ENCODE results near the gene WFS1. TPM values are rescaled to one million over a fixed set of nuclear protein-coding genes. Genes with fewer than 3 reads are reported as not detected.

WFS1 gene
- polyA plus RNA-seq, 1 of the 3 experiments (the other 2 are of a cell fraction), result 18.7 TPM

GRCh38 chr4:6335040-6335590 is 65.5 kb downstream of the WFS1 start:
- no peak overlapping the region for H3K27ac ChIP-seq (ENCODE audit: low read depth in 2 of 2, low read length in 1 of 2)
- TF ChIP-seq RCOR1 (IDR thresholded peaks at IDR 0.05; ENCODE audit: low read length) (no peak), FOXM1 (IDR thresholded peaks at IDR 0.05; ENCODE audit: low read depth) (no peak), FOSL2 (IDR thresholded peaks at IDR 0.05; ENCODE audit: borderline replicate concordance, low read depth) (no peak), NFIC (IDR thresholded peaks at IDR 0.05; ENCODE audit: borderline replicate concordance) (no peak), TEAD4 (IDR thresholded peaks at IDR 0.05; ENCODE audit: borderline replicate concordance, insufficient read depth) (no peak), GATA2 (CRISPR knock-in tag; IDR thresholded peaks at IDR 0.05) (no peak), SIN3A (IDR thresholded peaks at IDR 0.05; ENCODE audit: borderline replicate concordance, low read depth, low read length) (no peak), ZBTB33 (IDR thresholded peaks at IDR 0.05; ENCODE audit: borderline replicate concordance, low read depth) (no peak), EP300 (IDR thresholded peaks at IDR 0.05; ENCODE audit: borderline replicate concordance in 1 of 2, low read depth in 1 of 2, low read length in 1 of 2) (no peak), CHD2 (IDR thresholded peaks at IDR 0.05; ENCODE audit: low read length, partially characterized antibody) (no peak), RFX5 (IDR thresholded peaks at IDR 0.05; ENCODE audit: low read length) (no peak), RXRA (IDR thresholded peaks at IDR 0.05; ENCODE audit: borderline replicate concordance, low read depth) (no peak), TCF12 (IDR thresholded peaks at IDR 0.05) (no peak), POLR2AphosphoS5 (IDR thresholded peaks at IDR 0.05; ENCODE audit: low read depth, low read length) (no peak), MXI1 (IDR thresholded peaks at IDR 0.05; ENCODE audit: low read depth, low read length) (no peak), GABPA (IDR thresholded peaks at IDR 0.05; ENCODE audit: low read depth) (no peak)
- TF ChIP-seq, protein P1, sequence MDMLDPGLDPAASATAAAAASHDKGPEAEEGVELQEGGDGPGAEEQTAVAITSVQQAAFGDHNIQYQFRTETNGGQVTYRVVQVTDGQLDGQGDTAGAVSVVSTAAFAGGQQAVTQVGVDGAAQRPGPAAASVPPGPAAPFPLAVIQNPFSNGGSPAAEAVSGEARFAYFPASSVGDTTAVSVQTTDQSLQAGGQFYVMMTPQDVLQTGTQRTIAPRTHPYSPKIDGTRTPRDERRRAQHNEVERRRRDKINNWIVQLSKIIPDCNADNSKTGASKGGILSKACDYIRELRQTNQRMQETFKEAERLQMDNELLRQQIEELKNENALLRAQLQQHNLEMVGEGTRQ (IDR thresholded peaks at IDR 0.05; ENCODE audit: borderline replicate concordance, low read depth, low read length), result no peak
- TF ChIP-seq, protein P2, sequence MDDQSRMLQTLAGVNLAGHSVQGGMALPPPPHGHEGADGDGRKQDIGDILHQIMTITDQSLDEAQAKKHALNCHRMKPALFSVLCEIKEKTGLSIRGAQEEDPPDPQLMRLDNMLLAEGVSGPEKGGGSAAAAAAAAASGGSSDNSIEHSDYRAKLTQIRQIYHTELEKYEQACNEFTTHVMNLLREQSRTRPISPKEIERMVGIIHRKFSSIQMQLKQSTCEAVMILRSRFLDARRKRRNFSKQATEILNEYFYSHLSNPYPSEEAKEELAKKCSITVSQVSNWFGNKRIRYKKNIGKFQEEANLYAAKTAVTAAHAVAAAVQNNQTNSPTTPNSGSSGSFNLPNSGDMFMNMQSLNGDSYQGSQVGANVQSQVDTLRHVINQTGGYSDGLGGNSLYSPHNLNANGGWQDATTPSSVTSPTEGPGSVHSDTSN (IDR thresholded peaks at IDR 0.05), result no peak
- CTCF ChIA-PET, result interaction anchor here (1.2 to 22.5 kb wide), 6 partner anchors 8 to 337 kb away, joined by 3 to 1048 read pairs (median 68); partner anchors contain the start of gene WFS1
- no peaks in the 10 kb centered on the region for H4K20me1 ChIP-seq (ENCODE audit: insufficient read depth)
- H3K9ac ChIP-seq, result no peak overlapping the region
- no peaks in the 10 kb centered on the region for H3K9me3 ChIP-seq
- no peaks in the 10 kb centered on the region for H3K79me2 ChIP-seq (ENCODE audit: insufficient read depth)
- H3K4me3 ChIP-seq (ENCODE audit: low read depth in 2 of 2, low read length in 1 of 2), result no peak overlapping the region
- H3K9me2 ChIP-seq, result no peaks in the 10 kb centered on the region
- no peak overlapping the region for H2AFZ ChIP-seq (ENCODE audit: low read depth)
- DNase-seq, result no peak
- H3K4me2 ChIP-seq, result no peak overlapping the region
- no peaks in the 10 kb centered on the region for H3K4me1 ChIP-seq (ENCODE audit: control insufficient read depth in 1 of 2, insufficient read depth in 2 of 2, low read depth in 1 of 2, low read length in 1 of 2)
- H3K36me3 ChIP-seq (replicated peaks in 1 of 2; ENCODE audit: control insufficient read depth in 1 of 2, insufficient read depth in 2 of 2, low read length in 1 of 2), result no peaks in the 10 kb centered on the region
- no peaks in the 10 kb centered on the region for H3F3A ChIP-seq (replicated peaks; ENCODE audit: insufficient read depth)
- 40% methylated on average over 12 of the region's 12 CpGs for WGBS (ENCODE audit: low lambda C conversion rate)
- no peaks in the 10 kb centered on the region for H3K27me3 ChIP-seq (ENCODE audit: insufficient read depth)
- POLR2A ChIA-PET, result no interaction called here
